GM12875 (cell line): ENCODE data around the gene SLC19A1.
"Not testable (repeated sequence)": the region's sequence is repeated elsewhere in the genome, so short reads cannot be mapped to it uniquely, and the experiment has no call there.

ENCODE experiments used
- H3K4me3 ChIP-seq: one replicate; pipeline ENCODE4 v1.5.1; 2011; ENCODE audit warnings: low read depth, low read length, control low read depth
- CTCF ChIP-seq: IDR thresholded peaks from 2 replicates; pipeline ENCODE4 v1.5.1; 2011; ENCODE audit warnings: low read depth, mild to moderate bottlenecking, control low read depth, inconsistent platforms, low read length, moderate library complexity, borderline replicate concordance; ENCODE audit not compliant: insufficient read depth

The SLC19A1 gene

GRCh38 chr21:45562965-45563364 is 20.7 kb upstream of the SLC19A1 start:
- no peak for TF ChIP-seq CTCF
- no peak overlapping the region for H3K4me3 ChIP-seq

- TF ChIP-seq CTCF: no peak
- H3K4me3 ChIP-seq: no peak overlapping the region
Measured at GRCh38 chr21:45562402-45562801, 20.2 kb upstream of the SLC19A1 start.

GRCh38 chr21:45561241-45561640 is 19.0 kb upstream of the SLC19A1 start:
- H3K4me3 ChIP-seq: not testable (repeated sequence)

- no peak for TF ChIP-seq CTCF
- no peak overlapping the region for H3K4me3 ChIP-seq
Measured at GRCh38 chr21:45560106-45561021, 18.1 kb upstream of the SLC19A1 start.

GRCh38 chr21:45559216-45560105 is 17.2 kb upstream of the SLC19A1 start:
- no peak overlapping the region for H3K4me3 ChIP-seq
- TF ChIP-seq CTCF: no peak

GRCh38 chr21:45558044-45558721 is 15.9 kb upstream of the SLC19A1 start:
- no peak for TF ChIP-seq CTCF
- no peak overlapping the region for H3K4me3 ChIP-seq

GRCh38 chr21:45557616-45558043 is 15.4 kb upstream of the SLC19A1 start:
- no peak overlapping the region for H3K4me3 ChIP-seq
- no peak for TF ChIP-seq CTCF
